Embryonic facial prominence (tissue), 1 donor: ENCODE measurements around the gene TTYH2.

Experiments used
- DNase-seq: peaks from one replicate; pipeline ENCODE4 v3.0.0-alpha.2; 2016; ENCODE audit errors: extremely low spot score

TTYH2 gene

GRCh38 chr17:74215342-74215727, 2.0 kb downstream of the TTYH2 start:
- no peak for DNase-seq

DNA sequence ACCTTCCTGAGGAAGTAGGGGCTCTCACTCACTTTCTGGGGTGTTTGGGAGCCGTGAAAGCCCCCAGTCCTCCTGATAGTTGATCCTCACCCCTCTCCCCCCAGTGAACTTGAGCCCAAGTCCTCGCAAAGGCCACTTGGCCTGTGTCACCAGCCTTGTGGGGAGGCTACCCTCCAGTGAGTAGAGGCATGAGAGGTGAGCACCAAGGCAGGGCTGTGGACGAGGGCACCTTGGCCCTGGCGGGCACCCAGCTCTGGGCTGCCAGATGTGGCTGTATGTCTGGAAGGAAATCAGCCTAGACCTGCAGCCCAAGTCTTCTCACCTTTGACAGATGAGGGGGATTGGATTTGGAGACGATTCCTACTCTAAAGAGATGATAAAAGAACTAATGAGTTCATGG, 3.1 kb downstream of the TTYH2 start:
- no peak for DNase-seq

DNA sequence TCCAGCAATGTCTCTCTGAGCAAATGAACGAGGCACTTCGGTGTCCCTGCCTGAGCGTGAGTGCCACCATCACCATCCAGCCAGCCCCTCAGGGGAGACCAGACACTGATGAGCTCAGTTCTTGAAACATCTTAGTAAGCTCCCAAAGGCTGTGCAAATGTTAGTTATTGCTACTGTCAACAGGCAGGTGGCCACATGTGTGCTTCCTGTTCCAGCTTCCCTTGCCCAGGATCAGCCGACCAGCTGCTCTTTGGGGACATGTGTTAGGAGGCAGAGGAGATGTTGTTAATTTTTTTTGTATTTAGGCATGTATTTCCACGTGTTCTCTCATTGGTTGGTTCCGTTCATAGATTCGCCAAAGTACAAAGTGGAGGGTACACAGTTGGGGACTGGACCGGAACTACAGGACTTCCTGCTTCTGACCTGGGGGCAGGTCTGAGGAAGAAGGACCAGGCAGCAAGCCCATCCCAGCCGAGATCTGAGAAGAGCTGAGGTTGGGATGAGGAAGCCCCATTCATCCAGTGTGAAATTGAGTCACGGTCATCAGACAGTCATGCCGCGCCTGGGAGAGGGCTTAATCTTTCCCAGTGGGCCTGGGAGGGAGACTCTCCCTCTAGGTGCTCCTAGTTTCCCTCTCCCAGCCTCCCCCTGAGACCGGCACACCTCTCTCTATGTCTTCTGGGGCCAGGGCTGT, 3.8 kb downstream of the TTYH2 start:
- no peak for DNase-seq

- no peak for DNase-seq
Observed at GRCh38 chr17:74217888-74218287, 4.5 kb downstream of the TTYH2 start.

DNA sequence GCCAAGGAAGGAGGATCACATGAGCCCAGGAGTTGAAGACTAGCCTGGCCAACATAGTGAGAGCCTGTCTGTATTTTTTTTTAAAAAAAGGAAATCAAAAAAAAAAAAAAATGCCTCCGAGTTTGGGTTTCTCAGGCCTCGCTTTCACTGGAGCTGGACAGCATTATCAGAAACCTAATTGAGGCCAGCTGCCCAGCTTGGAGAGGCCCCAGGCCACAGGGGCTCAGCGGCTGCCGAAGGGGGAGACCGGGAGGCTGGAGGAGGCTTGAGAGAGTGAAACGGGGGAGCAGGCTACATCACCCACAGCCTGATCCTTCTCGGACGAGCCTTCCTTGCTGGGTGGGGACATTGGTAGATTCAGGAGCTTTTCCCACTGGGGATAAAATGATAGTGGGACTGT, 5.1 kb downstream of the TTYH2 start:
- no peak for DNase-seq

DNA sequence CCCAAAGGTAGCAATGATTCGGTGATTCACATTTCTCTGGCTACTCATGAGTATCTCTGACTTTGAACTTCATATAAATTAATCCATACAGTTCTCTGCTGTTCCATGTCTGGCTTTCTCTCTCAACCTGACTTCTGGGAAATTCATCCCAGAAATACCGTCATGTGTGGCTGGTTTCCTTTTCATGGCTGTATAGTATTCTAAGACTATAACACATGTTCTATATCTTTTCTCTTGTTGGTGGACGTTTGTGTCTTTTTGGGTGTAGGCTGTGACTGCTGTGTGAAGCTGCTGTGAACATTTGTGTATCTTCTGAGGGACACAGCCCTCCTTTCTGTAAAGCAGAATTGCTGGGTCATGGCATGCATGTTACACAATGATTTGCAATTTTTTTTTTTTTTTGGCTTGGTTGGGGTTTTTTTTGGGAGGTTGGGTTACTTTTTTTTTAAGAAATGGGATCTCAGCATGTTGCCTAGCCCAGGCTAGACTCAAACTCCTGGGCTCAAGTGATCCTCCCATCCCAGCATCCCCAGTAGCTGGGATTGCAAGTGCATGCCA, 6.3 kb downstream of the TTYH2 start:
- no peak for DNase-seq

- no peak for DNase-seq
Observed at GRCh38 chr17:74220219-74220618, 6.8 kb downstream of the TTYH2 start.

GRCh38 chr17:74220946-74221818, 7.8 kb downstream of the TTYH2 start:
- DNase-seq: no peak

DNA sequence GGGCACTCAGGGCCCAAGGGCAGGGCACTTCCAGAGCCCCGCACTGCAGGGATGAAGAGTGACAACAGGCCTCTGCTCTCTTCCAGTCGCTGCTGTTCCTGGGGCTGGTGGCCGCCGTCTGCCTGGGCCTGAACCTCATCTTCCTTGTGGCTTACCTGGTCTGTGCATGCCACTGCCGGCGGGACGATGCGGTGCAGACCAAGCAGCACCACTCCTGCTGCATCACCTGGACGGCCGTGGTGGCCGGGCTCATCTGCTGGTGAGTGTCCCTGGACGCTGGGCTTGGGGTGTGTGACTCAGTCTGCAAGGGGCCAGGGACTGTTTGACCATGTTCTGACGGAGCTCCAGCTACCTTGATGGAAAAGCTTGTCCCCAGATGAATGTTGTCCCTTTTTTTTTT, 9.0 kb downstream of the TTYH2 start:
- DNase-seq: no peak

- DNase-seq: no peak
Observed at GRCh38 chr17:74223901-74224300, 10.5 kb downstream of the TTYH2 start.

DNA sequence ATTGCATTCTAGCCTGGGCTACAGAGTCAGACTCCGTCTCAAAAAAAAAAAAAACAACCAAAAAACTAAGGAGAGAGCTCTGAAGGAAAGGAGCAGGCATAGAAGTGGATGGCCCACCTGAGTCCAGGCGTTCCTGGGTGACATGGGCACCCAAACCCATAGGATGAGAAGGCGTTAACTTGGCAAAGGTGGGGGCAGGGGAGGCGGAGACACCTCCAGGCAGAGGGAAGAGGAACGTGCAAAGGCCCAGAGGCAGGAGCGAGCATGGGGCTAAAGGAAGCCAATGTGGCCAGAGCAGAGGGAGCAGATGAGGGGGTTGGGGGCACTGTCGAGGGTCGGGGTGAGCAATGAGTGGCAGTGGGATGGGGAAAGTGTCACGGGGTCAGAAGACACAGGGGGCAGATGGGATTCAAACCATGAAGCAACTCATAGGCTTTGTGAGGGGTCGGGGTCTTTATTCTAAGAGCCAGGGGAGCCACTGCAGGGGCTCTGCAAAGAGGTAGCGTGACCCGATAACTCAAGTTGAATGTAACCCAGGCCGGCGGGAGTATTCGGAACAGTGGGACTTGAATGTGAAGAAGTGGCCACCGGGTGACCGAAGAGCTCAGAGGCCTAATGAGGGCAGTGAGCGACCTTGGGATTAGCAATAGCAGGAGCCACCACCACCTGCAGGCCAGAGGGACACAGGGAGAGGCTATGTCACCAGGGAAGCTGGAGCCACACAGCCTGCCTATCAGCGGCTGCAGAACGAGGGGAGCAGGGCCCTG, 11.8 kb downstream of the TTYH2 start:
- no peak for DNase-seq

DNA sequence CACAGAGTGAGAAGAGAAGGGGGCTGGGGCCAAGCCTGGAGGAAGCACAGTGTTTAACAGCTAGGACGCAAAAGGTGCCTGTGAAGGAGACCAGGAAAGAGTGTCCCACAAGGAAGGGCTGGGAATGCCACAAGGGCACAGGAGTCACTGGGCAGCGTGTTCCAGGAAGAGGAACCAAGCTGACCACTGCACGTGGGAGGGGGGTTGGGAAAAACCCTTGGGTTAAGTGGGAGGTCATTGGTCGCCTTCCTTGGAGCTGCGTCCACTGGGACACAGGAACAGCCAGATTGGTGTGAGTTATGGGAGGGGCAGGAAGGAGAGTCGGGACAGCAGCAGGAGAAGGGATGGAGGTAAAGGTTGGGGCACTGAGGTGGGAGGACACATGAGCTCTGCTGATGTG, 12.9 kb downstream of the TTYH2 start:
- no peak for DNase-seq

- DNase-seq: no peak
Observed at GRCh38 chr17:74227271-74228080, 14.1 kb downstream of the TTYH2 start.

- no peak for DNase-seq
Observed at GRCh38 chr17:74228306-74228978, 15.1 kb downstream of the TTYH2 start.

DNA sequence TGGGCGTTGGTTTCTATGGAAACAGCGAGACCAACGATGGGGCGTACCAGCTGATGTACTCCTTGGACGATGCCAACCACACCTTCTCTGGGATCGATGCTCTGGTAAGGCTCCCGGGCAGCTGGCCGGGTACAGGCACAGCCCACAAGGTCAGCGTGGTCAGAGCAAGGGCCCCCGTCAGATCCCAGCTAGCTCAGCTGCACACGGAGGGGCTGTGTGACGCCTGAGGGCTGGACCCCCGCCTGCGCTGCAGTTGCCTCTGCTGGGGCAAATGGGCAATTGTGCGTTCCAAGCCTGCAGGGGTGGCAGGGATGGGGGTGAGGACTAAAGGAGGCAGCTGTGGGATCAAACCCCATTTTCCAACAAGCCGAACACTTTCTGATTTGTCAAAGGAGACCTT, 17.5 kb downstream of the TTYH2 start:
- DNase-seq: no peak

DNA sequence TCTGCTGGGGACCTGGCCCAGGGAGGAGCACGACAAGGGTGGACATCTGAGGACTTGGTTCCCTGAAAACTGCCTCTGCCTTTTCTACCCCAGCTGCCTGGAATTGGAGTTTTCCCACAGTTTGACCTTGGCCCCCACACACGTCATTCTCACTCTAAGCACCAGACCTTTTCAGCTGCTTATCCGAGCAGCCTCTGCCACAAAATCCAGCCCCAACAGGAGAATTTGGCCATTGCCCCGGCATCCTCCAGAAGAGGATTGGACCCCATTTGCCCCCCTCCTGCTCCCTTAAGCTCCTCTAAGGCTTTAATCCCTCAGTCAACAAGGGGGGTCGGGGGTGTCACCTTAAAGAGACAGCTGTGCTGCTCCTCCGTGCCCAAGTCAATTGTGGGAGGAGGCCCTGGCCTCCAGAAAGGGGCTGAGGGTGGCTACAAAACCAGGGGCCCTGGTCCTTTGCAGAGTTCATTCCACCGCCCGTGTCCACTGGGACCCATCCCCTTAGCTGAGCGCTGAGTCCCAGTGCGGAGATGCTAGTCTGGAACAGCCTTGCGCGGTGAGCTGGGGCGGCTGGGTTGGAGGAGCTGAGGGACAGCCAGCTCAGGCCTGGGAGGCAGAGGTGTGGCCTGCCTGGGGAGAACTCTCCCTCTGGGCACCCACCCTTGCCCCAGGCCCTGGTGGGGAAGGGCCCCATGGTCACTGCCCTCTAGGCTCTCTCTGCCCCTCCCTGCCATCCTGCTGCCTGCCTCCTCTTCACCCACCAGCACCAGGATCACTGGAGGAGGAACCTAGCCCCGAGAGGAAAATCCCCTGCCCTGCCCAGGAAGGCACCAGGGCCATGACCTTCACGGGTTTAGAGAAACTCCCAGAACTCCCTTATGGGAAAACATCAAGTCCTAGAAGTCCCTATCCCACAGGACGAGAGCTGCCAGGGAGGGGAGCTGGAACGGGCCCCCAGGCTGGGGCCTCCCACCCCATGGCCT, 18.8 kb downstream of the TTYH2 start:
- no peak for DNase-seq

- DNase-seq: no peak
Observed at GRCh38 chr17:74233937-74234336, 20.6 kb downstream of the TTYH2 start.

GRCh38 chr17:74234486-74234885, 21.1 kb downstream of the TTYH2 start:
- no peak for DNase-seq

DNA sequence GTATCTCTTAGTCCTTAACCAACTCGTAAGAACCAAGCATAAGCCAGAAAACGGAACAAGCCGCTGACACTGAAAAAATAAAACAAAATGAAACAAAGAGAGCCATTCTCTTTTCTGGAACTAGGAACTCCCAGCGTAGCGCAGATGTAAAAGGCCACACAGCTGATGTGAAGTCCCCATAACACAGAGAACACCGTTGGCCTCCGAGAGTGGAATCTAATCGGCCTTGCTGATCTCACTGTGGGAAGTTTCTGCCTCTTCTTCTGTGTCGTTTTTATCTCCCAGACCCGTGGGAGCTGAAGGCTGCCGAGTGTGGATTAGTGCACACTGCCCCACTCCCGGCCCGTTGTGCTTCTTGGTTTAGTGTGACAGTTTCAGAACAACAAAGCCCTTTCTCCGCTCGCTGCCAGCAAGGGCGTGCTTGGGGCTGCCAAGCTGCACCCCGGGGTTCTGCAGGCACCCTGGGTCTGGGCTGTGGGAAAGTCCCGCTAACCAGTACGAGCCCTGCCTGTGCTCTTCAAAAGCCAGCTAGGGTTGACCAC, 21.7 kb downstream of the TTYH2 start:
- no peak for DNase-seq
